ENCODE results near the gene MAB21L3. TPM values are rescaled to one million over a fixed set of nuclear protein-coding genes. Genes with fewer than 3 reads are reported as not detected.

Gene MAB21L3
- total RNA-seq, 1 experiment from 2014 or later, result not detected

DNA sequence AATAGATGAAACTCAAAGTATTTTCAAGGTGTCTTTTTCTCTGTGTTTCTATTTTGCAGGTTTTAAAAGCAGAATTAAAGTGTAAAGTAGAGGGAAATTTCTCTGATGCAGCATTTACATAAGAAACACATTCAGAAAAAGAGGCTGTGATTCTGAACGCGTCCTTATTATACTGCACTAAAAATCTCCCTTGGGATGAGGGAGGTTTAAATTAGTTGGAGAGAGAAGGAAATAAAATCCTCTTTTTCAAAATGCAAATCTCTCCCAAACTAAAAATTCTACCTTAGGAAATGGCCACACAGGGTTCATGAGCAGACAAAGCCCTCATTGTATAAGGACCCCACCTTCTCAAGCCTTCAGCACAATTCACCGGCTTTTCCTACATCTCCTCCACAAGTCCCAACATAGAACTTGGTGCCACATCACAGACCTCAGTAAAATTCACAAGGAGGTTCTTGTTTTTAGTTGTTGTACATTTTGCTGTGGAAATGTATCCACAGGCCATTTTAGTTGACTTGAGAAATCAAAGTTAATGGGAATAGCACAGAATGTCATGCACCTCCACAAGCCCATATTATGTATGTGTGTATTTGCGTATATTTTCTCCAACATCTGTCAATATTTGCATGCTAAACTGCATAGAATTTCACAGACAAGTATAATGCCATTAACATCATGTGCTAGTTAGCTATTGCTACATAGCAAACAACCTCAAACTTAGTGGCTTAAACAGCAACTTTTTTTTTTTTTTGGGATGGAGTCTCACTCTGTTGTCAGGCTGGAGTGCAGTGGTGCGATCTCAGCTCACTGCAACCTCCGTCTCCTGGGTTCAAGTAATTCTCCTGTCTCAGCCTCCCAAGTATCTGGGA is 59.8 kb downstream of the MAB21L3 start:
- H2BK20ac ChIP-seq (ENCODE audit: low read depth, low read length, poor library complexity, severe bottlenecking), result no peak overlapping the region
- H3K4me1 Mint-ChIP-seq, result peaks cover 19 to 21% of the 10 kb centered on the region in 2 experiments
- H4K91ac ChIP-seq (ENCODE audit: insufficient read length, low read depth, low read length), result no peak overlapping the region
- WGBS (ENCODE audit: extremely low coverage, insufficient read length, low lambda C conversion rate), result no CpG with 5 or more reads among the region's 6 CpGs
- no peak overlapping the region for H3K18ac ChIP-seq (ENCODE audit: insufficient read length, low read depth, low read length)
- no peak overlapping the region for H3T11ph ChIP-seq (ENCODE audit: low read length)
- H4K20me1 ChIP-seq (ENCODE audit: control insufficient read depth, insufficient read depth, insufficient read length), result no peaks in the 10 kb centered on the region
- H2BK5ac ChIP-seq (ENCODE audit: insufficient read length, low read length), result no peak overlapping the region
- no peak overlapping the region for H4K5ac ChIP-seq (ENCODE audit: insufficient read length, low read depth, low read length)
- DNase-seq, result no peak
- no peaks in the 10 kb centered on the region for H3K79me2 ChIP-seq (ENCODE audit: insufficient read depth, low read length)
- no peak overlapping the region for H2AK5ac ChIP-seq (ENCODE audit: insufficient read length, low read length)
- H3K4ac ChIP-seq (ENCODE audit: low read depth, low read length), result no peak overlapping the region
- no peak overlapping the region for H3K14ac ChIP-seq (ENCODE audit: insufficient read depth, low read length)
- H2BK15ac ChIP-seq (ENCODE audit: low read depth, low read length), result no peak overlapping the region
- peaks cover 42% of the 10 kb centered on the region for H3K27me3 Mint-ChIP-seq (ENCODE audit: low read depth)
- H3K9me3 ChIP-seq (ENCODE audit: control insufficient read depth, low read depth, low read length), result no peaks in the 10 kb centered on the region
- H3K9ac ChIP-seq (ENCODE audit: extremely low read depth, insufficient read length, low read length), result no peak overlapping the region
- peaks cover 9% of the 10 kb centered on the region for H3K23me2 ChIP-seq (ENCODE audit: insufficient read length, low read depth, low read length, poor library complexity, severe bottlenecking)
- no peak overlapping the region for H3K23ac ChIP-seq (ENCODE audit: insufficient read length, low read depth, low read length)
- no peak overlapping the region for H3K27ac ChIP-seq (ENCODE audit: insufficient read length, low read depth, low read length)
- H3K9me3 Mint-ChIP-seq, result no peaks in the 10 kb centered on the region; a peak in 1 of 5 replicates
- no peak overlapping the region for H2BK120ac ChIP-seq (ENCODE audit: low read depth, low read length, poor library complexity, severe bottlenecking)
- H3K79me1 ChIP-seq (ENCODE audit: insufficient read depth, low read depth, low read length, poor library complexity, severe bottlenecking), result no peaks in the 10 kb centered on the region
- H3K56ac ChIP-seq (ENCODE audit: insufficient read length, low read depth, low read length), result no peak overlapping the region
- no peaks in the 10 kb centered on the region; the same call in 1 of the 2 replicates for H3K27me3 ChIP-seq (ENCODE audit: insufficient read depth, low read length)
- no peak overlapping the region for H2AFZ ChIP-seq (ENCODE audit: low read length)
- no peak overlapping the region for H3K4me3 Mint-ChIP-seq
- no peak overlapping the region for H3K27ac Mint-ChIP-seq
- H3K36me3 Mint-ChIP-seq (ENCODE audit: insufficient read depth in 1 of 3, low read depth in 3 of 3), result no peaks in the 10 kb centered on the region
- no peak overlapping the region for H4K8ac ChIP-seq (replicated peaks; ENCODE audit: insufficient read length, low read depth, low read length)
- H3K4me1 ChIP-seq (ENCODE audit: insufficient read depth, low read length), result no peaks in the 10 kb centered on the region
- H3K4me2 ChIP-seq (ENCODE audit: insufficient read depth, insufficient read length, low read length), result no peak overlapping the region
- no peak overlapping the region for H2BK12ac ChIP-seq (ENCODE audit: insufficient read length, low read depth, low read length)
- TF ChIP-seq, protein P1, sequence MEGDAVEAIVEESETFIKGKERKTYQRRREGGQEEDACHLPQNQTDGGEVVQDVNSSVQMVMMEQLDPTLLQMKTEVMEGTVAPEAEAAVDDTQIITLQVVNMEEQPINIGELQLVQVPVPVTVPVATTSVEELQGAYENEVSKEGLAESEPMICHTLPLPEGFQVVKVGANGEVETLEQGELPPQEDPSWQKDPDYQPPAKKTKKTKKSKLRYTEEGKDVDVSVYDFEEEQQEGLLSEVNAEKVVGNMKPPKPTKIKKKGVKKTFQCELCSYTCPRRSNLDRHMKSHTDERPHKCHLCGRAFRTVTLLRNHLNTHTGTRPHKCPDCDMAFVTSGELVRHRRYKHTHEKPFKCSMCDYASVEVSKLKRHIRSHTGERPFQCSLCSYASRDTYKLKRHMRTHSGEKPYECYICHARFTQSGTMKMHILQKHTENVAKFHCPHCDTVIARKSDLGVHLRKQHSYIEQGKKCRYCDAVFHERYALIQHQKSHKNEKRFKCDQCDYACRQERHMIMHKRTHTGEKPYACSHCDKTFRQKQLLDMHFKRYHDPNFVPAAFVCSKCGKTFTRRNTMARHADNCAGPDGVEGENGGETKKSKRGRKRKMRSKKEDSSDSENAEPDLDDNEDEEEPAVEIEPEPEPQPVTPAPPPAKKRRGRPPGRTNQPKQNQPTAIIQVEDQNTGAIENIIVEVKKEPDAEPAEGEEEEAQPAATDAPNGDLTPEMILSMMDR (conservative IDR thresholded peaks at IDR 0.05), result no peak
